Measurements from ENCODE around the gene MOCS1.

The MOCS1 gene

DNA sequence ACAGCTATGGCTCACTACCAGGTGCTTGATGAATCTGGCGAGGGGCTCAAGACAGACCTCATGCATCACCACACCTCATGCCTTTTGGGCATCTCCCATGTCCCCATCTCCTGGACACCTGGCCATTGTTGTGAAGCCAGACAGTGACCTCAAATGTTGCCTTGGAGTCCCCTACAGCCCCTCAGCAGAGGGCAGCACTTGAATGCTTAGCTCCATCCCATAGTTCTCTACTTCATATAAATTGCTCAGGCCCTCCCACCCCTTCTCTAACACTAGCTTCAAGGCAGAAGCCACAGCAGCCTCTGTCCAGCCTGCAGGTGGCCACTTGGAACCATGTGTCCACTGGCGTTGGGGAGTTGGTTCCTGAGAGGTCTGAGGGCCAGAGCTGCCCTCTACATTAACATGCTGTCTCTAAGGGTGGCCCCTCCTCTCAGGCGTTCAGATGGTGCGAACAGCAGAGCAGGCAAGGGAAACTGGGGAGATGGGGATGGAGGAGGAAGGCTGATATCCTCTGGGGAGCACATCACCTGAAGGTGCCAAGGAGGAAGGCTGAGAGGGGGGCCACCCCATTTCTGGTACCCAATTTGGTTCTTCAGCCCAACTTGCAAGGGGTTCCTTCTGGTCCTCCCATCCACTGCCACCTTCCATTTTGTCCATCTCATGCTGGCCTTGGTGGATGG lies 31.3 kb downstream of the MOCS1 start:
- DNase-seq (ENCODE audit: low read depth, low spot score), result no peak

DNA sequence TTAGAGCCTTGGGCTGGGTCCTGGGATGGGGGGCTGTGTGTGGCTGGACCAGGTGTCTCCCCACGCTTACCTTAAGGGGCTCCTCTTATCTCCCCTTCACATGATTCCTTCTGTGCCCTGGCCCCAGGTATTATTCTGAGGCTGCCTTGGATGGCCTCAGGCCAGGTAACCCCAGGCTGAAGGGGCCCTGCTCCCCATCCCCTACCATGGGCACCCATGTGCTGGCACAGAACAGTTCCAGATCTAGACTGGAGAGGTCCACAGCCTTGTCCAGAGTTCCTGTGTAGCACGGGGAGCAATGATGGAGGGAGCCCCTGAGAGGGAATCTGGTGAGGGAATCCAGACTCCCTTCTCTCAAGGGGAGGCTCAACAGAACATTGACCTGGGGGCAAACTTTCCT lies 32.1 kb downstream of the MOCS1 start:
- no peak for DNase-seq (ENCODE audit: low read depth, low spot score)

DNA sequence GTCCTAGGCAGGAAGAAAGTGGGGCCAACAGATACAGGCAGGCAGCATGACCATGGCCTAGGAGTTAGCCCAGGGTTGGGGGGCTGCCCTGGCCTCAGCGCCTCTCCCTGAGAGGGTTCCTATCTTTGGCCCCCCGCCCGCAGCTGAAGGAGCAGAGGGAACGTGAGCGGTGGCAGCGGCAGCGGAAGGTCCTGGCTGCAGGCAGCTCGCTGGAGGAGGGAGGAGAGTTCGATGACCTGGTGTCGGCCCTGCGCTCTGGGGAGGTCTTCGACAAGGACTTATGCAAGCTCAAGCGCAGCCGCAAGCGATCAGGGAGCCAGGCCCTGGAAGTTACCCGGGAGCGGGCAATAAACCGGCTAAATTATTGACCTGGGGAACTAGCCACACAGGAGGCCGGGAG lies 32.6 kb downstream of the MOCS1 start:
- DNase-seq (ENCODE audit: low read depth, low spot score), result no peak

DNA sequence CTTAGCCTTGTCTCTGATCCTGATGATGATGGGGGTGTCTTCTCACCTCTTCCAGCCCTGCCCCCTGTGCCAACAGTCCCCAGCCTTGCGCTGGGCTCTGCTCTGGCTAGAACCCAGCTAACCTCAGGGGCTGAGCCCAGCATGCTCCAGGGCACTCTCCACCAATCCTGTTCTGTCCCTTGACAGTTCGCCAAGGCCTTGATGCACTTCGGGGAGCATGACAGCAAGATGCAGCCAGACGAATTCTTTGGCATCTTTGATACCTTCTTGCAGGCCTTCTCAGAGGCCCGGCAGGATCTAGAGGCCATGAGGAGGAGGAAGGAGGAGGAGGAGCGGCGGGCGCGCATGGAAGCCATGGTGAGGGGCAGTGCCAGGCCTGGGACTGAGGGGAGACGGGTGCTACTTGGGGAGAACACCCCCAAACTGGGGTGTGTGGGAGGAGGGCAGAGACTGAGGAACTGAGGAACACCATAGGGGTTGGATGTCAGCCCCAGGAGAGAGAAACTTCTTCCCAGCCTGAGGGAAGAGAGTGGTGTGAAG lies 33.1 kb downstream of the MOCS1 start:
- DNase-seq (ENCODE audit: low read depth, low spot score), result no peak

DNA sequence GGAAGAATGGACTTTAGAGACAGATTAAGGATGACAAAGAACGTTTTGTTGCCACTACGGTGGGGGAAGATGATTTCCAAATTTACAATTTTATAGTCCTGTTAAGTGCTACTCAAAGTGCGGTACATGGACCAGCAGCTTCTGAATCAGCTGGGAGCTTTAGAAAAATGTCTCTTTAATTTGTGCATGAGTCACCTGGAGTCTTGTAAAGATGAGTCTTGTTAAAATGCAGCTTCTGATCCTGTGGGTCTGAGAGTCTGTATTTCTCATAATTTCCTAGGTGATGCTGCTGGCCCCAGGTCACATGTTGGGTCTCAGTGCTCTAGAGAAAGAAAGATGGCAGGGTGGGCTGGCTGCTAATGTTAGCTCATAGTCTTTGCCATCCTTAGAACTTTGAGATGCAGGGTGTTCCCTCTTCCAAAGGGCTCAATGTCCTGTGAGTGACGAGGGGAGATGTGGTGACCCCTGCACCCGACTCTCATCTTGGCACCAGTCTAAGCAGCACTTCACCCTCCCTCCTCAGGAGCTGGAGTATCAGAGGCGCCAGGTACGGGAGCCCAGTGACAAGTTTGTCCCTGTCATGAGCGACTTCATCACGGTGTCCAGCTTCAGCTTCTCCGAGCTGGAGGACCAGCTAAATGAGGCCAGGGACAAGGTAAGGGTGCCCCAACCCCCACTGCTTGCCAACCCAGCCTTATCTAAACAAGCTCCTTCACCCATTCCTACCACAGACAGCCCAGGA lies 34.5 kb downstream of the MOCS1 start:
- DNase-seq (ENCODE audit: low read depth, low spot score), result no peak

DNA sequence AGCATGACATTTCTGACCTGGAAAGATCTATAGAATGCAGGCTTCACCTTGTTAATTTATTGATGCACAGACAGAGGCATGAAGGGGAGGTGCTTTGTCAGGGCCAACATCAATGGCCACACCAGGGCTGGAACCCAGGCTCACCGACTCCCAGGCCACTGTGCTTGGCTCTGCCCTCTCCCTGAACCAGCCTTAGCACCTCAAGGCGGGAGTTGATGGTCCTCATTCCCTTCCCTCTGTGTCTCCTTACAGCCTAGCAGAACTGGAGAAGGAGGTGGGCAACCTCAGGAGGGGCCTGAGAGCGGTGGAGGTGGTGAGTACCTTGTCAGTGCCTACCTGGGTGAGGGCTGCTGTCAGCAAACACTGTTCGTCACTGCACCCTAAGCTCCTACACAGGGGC lies 35.6 kb downstream of the MOCS1 start:
- DNase-seq (ENCODE audit: low read depth, low spot score), result no peak

DNA sequence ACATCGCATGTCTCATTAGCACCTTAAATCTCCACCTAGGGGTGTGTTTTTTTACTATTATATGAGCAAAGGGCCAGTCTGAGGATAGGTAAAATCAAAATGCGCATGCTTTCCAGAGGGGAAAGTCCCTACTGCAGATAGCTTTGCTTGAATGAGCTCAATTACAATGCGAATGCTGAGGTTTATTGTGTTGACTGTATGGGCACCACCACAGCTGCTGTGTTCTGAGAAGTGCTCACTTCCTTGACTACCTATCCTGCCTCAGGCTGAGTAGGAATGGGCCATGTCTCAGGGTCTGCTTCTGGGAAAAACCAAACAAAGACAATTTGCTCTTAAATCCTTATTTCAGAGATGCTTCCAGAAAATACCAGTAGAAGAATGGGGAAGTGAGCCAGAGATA lies 36.6 kb downstream of the MOCS1 start:
- no peak for DNase-seq (ENCODE audit: low read depth, low spot score)

DNA sequence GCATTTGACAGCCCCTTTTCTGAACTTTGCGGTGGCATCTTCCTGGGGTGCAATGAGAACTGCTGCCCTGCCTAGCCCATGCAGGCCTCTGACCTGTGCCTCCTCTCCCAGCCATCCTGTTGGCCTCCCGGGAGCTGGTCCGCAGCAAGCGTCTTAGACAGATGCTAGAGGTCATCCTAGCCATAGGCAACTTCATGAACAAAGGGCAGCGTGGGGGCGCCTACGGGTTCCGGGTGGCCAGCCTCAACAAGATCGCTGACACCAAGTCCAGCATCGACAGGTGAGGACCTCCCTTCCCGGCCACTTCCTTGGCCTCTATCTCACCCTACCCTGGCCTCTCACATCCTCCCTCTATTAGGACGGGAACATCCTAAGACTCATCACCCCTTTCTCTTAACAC lies 37.6 kb downstream of the MOCS1 start:
- DNase-seq (ENCODE audit: low read depth, low spot score), result no peak

DNA sequence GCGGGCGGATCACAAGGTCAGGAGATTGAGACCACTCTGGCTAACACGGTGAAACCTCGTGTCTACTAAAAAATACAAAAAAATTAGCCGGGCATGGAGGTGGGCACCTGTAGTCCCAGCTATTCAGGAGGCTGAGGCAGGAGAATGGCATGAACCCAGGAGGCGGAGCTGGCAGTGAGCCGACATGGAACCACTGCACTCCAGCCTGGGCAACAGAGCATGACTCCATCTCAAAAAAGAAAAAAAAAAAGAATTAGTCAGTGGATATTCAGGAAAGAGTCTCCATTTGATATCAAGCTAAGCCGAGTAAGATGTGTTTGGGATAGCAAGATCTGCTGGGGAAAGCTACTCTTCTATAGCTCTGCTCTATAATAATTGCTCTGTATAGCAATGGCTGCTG lies 41.0 kb downstream of the MOCS1 start:
- no peak for DNase-seq (ENCODE audit: low read depth, low spot score)

DNA sequence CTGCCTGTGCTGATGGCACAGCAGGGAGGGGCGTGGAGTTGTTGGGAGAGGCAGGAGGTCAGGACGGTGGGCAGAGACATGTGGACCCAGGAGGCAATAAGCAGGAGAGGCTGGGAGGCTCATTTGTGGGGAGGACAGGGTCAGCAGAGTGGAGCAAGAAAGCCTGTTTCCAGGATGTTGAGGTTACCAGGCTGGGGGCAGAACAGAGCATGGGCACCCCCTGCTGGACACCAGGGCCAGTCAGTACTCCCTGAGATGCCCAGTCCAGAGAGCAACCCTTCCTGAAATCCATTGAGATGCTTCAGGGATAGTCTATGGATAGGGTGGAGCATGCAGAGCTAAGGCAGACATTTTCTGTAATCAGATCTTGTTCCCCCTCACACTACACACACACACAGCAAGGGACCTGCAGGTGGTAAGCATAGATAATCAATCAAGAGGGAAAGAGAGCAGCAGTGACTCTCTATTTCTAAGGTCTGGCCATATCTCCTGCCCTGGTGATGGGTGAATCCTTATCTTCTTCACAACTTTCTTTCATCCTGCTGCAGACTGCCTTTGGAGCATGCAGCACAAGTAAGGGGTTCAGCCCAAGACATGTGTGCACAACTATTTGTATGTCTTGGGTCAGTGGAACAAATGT lies 41.7 kb downstream of the MOCS1 start:
- no peak for DNase-seq (ENCODE audit: low read depth, low spot score)

DNA sequence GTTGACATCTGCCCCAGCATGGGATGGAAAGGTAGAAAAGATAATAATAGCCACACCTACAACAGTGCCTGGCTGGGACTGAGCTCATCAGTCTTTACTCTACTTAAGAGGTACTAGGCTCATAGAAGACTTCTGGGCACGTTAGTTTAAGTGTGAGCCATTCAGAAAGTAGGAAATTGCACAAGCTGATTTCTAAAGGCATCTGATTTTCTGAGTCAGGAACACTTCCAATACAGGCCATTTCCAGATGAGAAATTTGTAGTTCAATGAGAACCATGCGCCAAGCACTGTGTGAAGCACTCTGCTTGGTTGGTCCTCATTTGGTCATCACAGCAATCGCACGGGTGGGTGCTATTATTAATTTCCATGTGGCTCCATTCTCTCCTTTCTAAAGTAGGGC lies 42.3 kb downstream of the MOCS1 start:
- DNase-seq (ENCODE audit: low read depth, low spot score), result no peak

DNA sequence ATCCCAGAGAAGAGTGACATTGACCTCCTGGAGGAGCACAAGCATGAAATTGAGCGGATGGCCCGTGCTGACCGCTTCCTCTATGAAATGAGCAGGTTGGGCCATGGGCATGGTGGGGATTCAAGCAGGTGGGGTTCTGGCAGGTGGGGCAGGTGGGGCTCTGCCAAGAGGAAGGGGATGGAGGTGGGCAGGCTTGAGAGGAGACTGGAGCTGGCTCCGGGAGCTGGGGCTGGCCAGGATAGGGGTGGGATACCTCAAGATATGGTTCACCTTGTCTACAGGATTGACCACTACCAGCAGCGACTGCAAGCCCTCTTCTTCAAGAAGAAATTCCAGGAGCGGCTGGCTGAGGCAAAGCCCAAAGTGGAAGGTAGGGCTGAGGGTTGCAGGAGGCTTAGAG lies 42.9 kb downstream of the MOCS1 start:
- DNase-seq (ENCODE audit: low read depth, low spot score), result no peak

DNA sequence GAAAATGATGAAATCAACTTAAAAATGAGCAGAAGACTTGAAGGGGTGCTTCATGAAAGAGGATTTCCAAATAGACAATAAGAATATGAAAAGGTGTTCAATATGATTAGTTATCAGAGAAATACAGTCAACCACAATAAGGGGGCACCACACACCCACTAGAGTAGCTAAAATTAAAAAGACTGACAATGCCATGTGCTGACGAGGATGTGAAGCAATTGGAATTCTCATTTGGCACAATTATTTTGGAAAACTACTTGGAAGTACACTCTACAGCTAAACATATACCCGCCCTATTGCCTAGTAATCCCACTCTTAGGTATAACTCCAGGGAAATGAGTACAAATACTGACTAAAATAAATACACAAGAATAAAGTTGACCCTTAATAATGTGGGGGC lies 45.0 kb downstream of the MOCS1 start:
- DNase-seq (ENCODE audit: low read depth, low spot score), result no peak

DNA sequence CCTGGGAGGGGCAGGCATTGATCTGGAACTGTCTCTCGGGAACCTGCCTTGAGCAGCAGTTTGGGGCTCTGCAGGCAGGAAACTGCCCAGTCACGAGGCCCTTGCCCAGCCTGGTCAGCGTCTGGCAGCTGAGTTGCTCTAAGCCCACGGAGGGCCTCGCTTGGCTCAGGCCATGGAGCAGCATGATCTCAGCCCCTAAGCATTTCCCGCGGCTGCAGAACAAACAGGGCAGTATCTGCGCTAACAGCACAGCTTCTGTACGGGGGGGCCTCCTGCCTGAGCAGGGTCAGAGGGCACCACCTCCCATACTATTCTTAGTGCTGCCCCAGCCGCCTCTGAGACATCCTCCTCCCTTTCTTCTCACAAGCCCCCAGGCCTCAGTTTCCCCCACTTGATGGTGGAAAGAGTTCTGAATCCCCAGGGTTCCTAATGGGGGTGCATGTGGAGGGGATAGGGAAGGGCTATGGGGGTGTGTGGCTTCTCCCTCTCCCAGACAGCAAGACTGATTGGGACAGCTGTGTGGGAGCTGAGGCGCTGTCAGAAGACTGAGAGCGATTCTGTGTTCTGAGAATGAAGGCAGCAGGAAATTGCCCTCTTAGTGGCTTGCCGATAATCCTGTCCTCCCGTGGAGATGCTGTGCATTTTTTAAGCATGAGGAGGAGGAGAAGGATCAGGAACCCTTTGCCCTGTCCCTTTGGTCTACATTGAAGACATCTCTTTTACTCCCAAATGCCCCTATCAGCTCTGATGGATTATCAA lies 46.4 kb downstream of the MOCS1 start:
- no peak for DNase-seq (ENCODE audit: low read depth, low spot score)

DNA sequence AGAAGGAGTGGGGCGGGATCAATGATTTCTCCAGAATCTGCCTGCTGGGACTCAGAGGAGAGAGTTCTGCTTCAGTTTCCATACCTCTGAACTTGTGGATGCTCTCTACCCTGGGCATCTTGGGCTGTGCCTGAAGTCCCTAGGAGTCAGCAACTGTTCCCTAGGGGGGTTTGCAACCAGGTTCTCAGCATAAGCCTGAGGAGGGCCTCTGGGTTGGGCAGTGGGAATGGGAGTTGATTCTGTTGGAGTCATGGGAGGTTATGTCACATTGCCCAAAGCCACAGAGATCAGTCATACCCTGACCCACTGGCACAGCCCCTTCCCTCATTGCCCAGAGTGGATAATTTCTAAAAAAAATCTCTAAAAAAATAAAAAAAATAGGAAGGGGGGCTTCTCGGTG lies 47.4 kb downstream of the MOCS1 start:
- no peak for DNase-seq (ENCODE audit: low read depth, low spot score)

DNA sequence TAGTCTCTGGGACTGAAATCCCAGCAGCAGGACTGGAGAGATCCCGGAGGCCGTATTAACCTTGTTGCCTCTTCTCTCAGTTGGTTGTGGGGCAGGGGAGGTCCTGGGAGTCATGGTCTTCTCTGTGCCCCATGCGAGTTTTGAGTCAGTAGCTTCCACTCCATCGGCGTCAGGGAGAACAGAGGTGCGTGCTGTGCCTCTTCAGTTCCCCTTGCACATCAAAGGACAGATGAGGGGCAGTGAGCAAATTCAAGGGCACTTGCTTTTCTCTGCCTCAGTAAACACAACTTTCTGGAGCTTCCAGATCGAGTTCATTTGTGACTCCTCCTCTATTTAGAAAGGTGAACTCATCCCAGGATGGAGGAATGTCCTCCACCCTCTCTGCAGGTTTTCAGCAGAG lies 48.6 kb downstream of the MOCS1 start:
- no peak for DNase-seq (ENCODE audit: low read depth, low spot score)

DNA sequence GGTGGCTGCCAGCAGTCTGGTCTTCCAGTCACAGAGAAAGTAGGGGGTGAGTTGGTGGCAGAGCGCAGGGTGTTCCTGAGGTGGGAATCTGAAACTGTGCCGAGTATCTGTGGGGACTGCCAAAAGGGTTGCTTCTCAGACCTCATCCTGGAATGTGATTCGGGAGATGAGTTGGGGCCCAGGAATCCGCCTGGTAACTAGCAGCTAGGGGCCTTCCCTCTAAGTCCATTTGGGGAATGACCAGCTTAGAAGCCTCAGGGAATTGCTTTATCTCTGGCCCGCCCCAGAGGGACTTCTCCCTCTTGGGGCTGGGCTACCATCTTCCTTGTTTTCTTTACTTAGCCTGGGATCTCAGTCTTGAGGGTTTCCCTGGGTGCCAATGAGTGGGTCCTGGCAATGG lies 49.6 kb downstream of the MOCS1 start:
- DNase-seq (ENCODE audit: low read depth, low spot score), result no peak

DNA sequence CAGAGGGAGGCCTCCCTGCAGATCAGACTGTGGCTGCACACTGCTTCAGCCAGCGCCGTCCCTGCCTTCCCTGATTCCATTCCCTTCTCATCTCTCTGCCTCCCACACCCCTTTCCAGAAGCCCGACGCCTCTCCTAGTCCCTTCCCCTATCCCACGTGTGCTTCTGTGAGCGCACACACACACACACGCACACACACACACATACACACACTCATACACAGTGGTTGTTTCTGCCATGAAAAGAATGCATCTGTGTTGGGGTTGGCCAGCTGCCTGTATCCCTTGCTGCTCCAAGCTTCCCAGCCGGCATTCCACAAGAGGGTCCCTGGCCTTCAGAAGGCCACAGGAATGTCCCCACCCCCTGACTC lies 51.7 kb downstream of the MOCS1 start:
- no peak for DNase-seq (ENCODE audit: low read depth, low spot score)

DNA sequence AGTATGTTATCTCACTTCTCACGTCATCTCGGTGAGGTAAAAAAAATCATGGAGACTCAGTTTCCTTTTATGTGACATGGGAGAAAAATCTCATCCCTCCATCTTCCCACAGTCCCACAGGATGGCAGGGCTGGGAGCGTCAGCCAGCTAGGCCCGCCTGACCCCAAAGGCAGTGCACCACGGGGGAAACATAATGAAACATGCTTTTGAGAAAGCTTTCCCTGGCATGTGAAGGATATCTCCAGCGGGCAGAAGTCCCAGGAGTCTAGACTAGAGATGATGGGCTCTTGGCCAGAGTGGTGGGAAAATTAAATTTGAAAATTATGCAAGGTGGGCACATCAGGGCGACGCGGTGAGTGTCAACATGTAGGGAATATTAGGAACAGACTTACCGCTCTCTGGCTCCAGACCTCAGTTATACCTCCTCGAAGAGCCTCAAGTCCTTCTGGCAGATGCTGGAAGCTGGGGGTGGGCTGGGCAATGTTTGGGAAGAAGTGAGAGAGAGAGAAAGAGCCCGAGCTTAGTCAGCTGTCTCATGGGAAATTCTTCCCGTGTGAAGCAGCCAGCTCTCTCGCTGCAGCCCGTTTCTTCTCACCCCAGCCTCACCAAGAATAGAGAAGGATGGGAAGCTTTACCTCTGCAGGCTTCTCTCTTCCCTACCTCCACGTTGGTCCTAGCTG lies 52.3 kb downstream of the MOCS1 start:
- no peak for DNase-seq (ENCODE audit: low read depth, low spot score)

DNA sequence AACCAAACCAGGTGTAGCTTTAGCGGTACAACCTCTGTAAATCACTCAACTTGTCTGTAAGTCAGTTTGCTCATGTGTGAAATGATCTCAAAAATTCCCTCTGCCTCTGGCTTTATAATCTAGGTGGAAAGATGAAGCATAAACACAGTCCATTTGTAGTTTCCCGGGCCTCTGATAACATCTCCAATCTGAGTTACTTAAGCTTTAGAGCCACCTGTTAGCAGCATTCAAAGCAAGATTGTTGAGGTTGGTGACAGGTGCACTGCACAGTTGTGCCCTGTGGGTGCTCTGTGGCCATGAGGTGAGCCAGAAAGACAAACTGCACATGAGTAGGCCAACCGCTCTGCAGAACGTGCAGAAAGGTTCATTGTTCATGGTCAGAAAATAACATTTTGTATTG lies 53.7 kb downstream of the MOCS1 start:
- DNase-seq (ENCODE audit: low read depth, low spot score), result no peak

DNA sequence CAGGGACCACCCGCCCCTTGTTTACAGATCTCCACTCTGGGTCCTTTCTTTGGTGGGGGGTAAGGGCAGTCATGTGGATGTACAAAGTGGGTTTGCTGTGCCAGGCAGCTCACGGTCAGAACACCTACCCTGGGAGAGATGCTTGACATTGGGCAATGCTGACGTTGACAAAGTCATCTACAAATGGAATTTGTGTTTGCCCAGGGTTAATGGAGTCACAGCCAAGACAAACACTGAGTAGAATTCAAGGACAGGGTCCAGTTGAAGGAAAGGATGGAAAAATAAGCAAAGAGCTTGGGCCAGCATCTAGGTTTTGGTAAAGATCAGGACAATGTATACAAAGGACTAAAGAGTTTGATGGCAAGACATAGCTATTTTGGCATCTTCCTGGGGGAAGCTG lies 54.7 kb downstream of the MOCS1 start:
- DNase-seq (ENCODE audit: low read depth, low spot score), result no peak

DNA sequence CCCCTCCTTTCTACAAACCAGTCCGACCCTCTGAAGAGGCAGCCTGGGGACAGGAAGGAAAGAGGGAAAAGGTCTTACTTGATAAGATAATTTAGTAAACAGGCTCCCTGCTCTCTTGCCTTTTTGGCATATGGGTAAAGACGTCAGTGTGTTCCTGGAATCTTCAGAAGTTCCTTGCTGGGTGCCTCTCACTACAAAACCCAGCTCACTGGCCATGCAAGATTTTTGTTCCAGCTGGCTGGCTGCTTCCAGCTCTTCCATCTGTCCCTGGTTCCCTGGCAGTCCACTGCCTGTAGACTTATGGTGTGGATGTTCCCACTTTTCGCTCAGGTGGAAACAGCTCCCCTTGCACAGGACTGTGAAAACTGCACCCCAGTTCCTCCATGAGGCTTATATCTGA lies 57.4 kb downstream of the MOCS1 start:
- DNase-seq (ENCODE audit: low read depth, low spot score), result no peak

Data from activated naive CD8-positive, alpha-beta T cell treated with anti-CD3 and anti-CD28 coated beads, Interleukin-2, amount 50 U/mL, for 16 hours (primary cell).